K562 (cell line): Measurements from ENCODE around the gene AGPAT3. TPM values are rescaled to one million over a fixed set of nuclear protein-coding genes. Genes with fewer than 3 reads are reported as not detected.

ENCODE experiments used
- CREBBP ChIP-seq: IDR thresholded peaks from one replicate; pipeline ENCODE4 v1.6.1; 2012; ENCODE audit warnings: low read depth, mild to moderate bottlenecking, control low read depth, inconsistent platforms, low read length
- FOXJ2 ChIP-seq: fragments of 200-800 bp; sonication (Bioruptor generic); IDR thresholded peaks from 2 replicates; pipeline ENCODE4 v1.6.1; 2016; ENCODE audit warnings: missing genetic modification characterization, missing compliant biosample characterization
- IRF9 ChIP-seq: fragments of 450-650 bp; IDR thresholded peaks from 2 replicates; pipeline ENCODE4 v1.6.1; 2016; ENCODE audit warnings: missing biosample characterization, missing genetic modification characterization
- JUNB ChIP-seq: fragments of 450-650 bp; formaldehyde crosslinking; conservative IDR thresholded peaks from 2 replicates; pipeline ENCODE4 v1.4.0; 2020; ENCODE audit warnings: mild to moderate bottlenecking
- MGA ChIP-seq: fragments of 450-650 bp; IDR thresholded peaks from 2 replicates; pipeline ENCODE4 v1.6.1; 2016; ENCODE audit warnings: mild to moderate bottlenecking, moderate library complexity
- MTA3 ChIP-seq: fragments of 450-650 bp; formaldehyde crosslinking; IDR thresholded peaks from 2 replicates; pipeline ENCODE4 v1.6.1; 2017; ENCODE audit warnings: mild to moderate bottlenecking, borderline replicate concordance
- POLR2AphosphoS5 ChIP-seq: IDR thresholded peaks from 2 replicates; pipeline ENCODE4 v1.6.1; 2011; ENCODE audit warnings: mild to moderate bottlenecking, low read depth, low read length, moderate library complexity; ENCODE audit not compliant: control insufficient read depth, insufficient read depth
- TCF7 ChIP-seq: sonication (generic); IDR thresholded peaks from 2 replicates; pipeline ENCODE4 v1.6.1; 2016; ENCODE audit warnings: antibody characterized with exemption, borderline replicate concordance
- ZKSCAN1 ChIP-seq: fragments of 150-350 bp; IDR thresholded peaks from 2 replicates; pipeline ENCODE4 v1.6.1; 2016; ENCODE audit warnings: low read depth, low read length
- ZNF23 ChIP-seq: fragments of 250-450 bp; sonication (Bioruptor Pico); IDR thresholded peaks from 2 replicates; pipeline ENCODE4 v1.4.0; 2020; ENCODE audit warnings: mild to moderate bottlenecking
- polyA plus RNA-seq, 8 experiments: library from polyadenylated mRNA; depleted of rRNA in 4 of 8; stranded (reverse) in 5 of 8; unstranded in 3 of 8; fragments of >200 nt; fragmentation: Nextera tagmentation in 2 of 8; fragmentation: Illumina TruSeq in 1 of 8; extraction: Ambion mirVana in 2 of 8; extraction: Trizol in 1 of 8; gene quantifications; 2 replicates each; pipeline versions ENCODE4 v1.2.1 to v1.2.3, GENCODE V29; 2011 to 2014; ENCODE audit warnings: inconsistent platforms in 1 of 8, missing spikeins in 1 of 8
- total RNA-seq, 7 experiments: library from RNA; depleted of rRNA in 6 of 7; stranded (reverse); fragments of >200 nt in 6 of 7; fragmentation: Illumina TruSeq in 2 of 7; extraction: Trizol in 2 of 7; gene quantifications; 2 replicates each; pipeline versions ENCODE4 v1.2.1 to v1.2.3, GENCODE V29; 2011 to 2021; ENCODE audit warnings: low replicate concordance in 1 of 7
- TF ChIP-seq, protein P1 (sequence below): sonication (generic); formaldehyde crosslinking; IDR thresholded peaks from 2 replicates; pipeline ENCODE4 v1.4.0; 2020; ENCODE audit warnings: mild to moderate bottlenecking, missing genetic modification reagents

Gene AGPAT3
- total and polyA plus RNA-seq, 9 of the 15 experiments (the other 6 are each of a cell fraction or from before 2014, with no cell fraction given) = 1.5 to 88.4 (median 35.7) TPM

DNA sequence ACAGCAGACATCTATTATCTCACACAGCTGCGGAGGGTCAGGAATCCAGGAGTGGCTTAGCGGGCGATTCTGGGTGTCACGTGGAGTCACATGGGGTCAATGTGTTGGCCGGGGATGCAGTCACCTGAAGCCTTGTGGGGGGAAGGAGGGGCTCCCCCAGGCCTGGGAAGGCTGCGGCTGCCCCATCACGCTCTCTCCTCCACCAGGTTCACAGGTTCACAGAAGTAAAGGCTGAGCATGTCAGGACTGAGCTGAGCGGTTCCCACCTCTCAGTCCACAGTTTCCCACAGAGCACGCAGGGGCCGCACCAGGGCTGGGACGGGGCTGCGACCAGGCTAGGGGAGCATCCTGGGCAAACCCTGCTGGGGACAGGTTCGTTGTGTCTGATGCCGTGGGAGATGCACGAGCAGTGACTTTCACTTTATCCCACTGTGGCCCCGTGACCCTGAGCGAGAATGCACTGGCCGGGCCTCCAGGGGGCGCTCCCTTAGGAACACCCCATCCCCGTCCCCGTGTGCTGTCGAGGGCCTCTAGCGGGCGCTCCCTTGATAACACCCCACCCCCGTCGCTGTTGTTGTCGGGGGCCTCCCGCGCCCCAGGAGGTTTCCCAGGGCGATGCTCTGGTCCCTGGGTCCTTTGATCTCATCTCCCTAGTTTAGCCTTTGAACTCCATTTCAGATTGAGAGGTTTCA lies 73.9 kb downstream of the AGPAT3 start (continued):
- TF ChIP-seq MGA (peak; percentile 68), CREBBP (no peak), TCF7 (no peak), JUNB (no peak), ZNF23 (no peak), MTA3 (peak; percentile 90), FOXJ2 (peak; percentile 20; the same call in 1 of the 2 replicates), POLR2AphosphoS5 (peak; percentile 59; the same call in 1 of the 2 replicates), IRF9 (tag) (no peak), ZKSCAN1 (peak; percentile 58; the same call in 1 of the 2 replicates)
- TF ChIP-seq, protein P1, sequence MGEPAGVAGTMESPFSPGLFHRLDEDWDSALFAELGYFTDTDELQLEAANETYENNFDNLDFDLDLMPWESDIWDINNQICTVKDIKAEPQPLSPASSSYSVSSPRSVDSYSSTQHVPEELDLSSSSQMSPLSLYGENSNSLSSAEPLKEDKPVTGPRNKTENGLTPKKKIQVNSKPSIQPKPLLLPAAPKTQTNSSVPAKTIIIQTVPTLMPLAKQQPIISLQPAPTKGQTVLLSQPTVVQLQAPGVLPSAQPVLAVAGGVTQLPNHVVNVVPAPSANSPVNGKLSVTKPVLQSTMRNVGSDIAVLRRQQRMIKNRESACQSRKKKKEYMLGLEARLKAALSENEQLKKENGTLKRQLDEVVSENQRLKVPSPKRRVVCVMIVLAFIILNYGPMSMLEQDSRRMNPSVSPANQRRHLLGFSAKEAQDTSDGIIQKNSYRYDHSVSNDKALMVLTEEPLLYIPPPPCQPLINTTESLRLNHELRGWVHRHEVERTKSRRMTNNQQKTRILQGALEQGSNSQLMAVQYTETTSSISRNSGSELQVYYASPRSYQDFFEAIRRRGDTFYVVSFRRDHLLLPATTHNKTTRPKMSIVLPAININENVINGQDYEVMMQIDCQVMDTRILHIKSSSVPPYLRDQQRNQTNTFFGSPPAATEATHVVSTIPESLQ (CRISPR knock-in tag) = peak; percentile 45; the same call in 1 of the 2 replicates
